GM21515 (cell line): Measurements from ENCODE around the gene PLGLB1.
"Not testable (repeated sequence)": the region's sequence is repeated elsewhere in the genome, so short reads cannot be mapped to it uniquely, and the experiment has no call there.

Source experiments
- ATAC-seq: cut with Tn5 transposase; IDR thresholded peaks from one replicate; pipeline ENCODE4 v1.9.1; 2021; ENCODE audit not compliant: unreplicated experiment

Gene PLGLB1

DNA sequence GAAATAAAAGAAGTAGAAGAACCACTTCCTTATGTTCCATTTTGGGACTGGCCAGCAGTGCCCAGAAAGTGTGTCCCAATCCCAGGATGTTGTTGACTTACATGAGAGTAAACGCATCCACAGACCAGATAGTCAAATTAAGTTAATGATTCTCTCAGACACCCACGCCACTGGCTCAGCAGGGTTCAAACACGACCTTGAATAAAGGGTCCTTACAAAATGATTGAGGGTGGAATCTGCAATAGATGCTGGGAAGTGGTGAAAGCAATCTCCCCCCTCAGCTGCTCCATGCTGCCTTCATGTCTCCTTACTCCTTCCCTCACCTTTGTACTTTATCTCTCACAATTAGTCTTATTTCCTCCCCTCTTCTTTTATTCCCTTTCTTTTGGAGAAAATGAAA, at the start of gene PLGLB1:
Gene PLGLB1, minus strand, starts transcription at position 101 of the 400 bp plus-strand sequence. Its CDS starts 61 bp downstream, at position 40.
- not testable (repeated sequence) for ATAC-seq

DNA sequence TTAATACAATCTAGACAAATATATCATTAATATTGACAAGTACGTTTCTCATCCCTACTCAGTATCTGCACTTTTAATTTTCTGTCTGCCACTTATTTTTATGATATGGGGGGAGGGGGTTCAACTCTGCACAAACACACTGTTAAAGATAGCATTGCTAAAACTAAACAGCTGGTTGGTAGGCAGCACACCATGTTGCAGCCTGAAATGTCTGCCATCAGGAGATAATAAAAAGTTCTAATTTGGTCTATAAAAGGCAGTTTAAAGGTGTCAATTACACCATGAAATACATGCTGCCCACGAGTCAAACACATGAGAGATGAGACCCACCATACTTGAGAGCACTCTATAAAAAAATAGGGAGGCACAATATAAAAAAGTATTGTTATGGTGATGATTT, 42.7 kb upstream of the PLGLB1 start:
- not testable (repeated sequence) for ATAC-seq

DNA sequence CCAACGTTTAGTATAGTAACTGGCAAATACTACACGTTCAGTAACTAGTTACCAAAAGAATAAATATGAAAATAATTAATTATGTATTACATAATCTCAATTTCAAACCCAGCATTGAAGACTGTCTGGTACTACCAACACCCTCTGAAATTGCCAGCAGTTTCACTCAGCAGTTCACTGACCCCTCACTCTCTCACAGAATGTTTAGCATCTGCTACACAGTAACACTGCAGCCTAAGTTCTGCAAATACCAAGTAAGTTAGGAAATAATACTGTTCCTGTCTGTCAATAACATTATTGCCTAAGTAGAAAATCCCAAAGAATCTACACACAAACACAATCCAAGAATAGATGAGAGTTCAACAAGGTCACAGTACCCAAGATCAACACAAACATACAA, 41.8 kb upstream of the PLGLB1 start:
- ATAC-seq = not testable (repeated sequence)

DNA sequence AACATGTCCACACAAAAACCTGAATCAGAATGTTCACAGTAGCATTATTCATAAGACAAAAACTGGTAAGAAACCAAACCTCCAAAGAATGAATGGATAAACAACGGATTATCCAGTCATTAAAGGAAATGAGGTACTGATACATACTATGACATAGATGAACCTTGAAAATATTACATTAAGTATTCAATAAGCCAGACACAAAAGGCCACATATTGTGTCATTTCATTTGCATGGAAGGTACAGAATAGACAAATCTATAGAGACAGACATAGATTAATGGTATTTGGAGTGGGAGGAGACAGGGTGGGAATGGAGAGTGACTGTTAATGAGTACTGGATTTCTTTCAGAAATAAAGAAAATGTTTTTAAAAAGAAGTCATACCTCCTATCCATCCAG, 39.9 kb upstream of the PLGLB1 start:
- not testable (repeated sequence) for ATAC-seq

DNA sequence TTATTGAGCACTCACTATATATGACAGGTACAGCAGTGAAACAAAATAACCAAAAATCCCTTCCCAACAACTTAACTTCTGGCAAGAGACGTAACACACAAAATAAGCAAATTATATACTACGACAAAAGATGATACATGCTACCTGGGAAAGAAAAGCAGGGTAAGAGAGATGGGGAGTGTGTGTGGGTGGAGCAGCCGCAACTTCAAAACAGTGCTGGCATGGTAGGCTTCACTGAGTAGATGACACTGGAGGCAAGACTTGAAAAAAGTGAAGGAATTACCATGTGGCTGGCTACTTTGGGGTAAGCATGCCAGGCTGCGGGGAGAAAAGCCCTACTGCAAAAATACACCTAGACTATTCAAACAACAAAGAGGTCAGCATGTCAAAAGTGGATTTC, 36.0 kb upstream of the PLGLB1 start:
- ATAC-seq = not testable (repeated sequence)

DNA sequence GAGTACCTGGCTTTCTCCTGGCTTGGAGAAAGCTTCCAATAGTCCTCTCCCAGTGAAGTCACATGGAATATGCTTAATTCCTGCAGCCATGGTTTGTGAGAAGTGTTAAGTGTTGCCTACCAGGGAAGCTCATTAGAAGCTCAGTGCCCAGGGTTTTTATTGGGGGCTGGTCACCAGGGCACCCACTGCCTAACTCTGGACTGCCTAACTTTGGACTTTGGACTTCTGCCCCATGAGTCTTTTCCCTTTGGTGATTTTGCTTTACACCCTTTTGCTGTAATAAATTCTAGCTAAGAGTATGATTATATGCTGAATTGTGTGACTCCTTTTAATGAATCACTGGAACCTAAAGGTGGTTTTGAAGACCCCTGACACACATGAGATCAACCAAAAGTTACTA, 35.2 kb upstream of the PLGLB1 start:
- not testable (repeated sequence) for ATAC-seq

DNA sequence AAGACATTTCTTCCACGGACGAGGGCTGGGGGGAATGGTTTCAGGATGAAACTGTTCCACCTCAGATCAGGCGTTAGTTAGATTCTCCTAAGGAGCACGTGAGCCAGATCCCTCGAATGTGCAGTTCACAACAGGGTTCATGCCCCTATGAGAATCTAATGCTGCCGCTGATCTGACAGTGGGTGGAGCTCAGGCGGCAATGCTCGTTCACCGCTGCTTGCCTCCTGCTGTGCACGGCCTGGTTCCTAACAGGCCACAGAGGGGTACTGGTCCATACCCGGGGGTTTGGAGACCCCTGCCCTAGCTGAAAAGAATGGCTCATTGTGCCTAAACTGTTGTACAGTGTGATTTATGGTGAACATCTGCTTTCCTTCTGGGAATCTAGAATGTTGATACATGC, 34.8 kb upstream of the PLGLB1 start:
- ATAC-seq = not testable (repeated sequence)

DNA sequence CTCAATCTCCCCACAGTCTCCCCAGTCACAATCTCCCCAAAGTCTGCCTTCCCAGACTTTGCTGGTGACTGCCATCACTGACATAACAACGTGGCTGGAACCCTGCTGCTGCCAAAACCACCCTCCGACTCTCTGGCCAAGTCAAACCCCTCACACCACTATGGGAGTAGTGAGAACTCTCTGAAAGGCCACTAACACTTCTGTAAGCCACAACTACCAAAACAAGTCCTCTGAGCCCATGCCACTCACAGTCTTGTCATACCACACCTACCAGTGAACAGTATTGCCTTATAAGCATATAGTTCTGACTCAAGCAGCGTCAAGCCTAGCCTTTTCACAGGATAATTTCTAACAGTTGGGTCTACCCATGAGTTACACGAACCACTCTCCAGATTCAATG, 32.7 kb upstream of the PLGLB1 start:
- ATAC-seq = not testable (repeated sequence)

DNA sequence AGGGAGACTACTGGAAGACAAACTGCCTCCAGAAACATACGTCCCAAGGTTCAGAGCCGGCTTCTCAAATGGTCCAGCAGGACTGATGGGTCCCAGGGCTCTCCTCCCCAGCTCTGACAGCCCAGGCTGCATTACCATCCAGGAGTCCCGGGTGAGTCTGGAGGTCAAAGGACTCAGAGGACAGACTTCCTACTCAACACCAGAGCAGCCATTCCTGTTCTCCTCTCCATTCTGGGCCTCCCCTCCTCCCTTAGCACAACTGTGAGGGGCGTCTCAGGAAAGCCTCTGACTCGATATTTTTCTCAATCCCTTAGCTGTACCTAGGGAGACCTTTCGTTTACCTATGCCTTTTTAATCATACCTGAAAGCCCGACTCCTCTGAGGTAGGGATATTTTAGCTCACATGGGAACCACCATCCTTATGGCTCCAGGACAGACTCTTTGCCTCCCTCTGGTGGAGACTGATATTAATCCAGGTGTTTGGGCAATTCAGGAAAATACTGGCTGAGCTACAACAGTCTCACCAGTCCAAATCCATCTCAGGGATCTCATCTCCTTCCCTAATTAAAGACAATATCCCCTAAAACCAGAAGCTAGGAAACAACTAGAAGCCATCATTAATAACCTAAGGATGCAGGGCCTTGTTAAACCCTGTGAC, 19.8 kb upstream of the PLGLB1 start:
- ATAC-seq = peak; percentile 49

DNA sequence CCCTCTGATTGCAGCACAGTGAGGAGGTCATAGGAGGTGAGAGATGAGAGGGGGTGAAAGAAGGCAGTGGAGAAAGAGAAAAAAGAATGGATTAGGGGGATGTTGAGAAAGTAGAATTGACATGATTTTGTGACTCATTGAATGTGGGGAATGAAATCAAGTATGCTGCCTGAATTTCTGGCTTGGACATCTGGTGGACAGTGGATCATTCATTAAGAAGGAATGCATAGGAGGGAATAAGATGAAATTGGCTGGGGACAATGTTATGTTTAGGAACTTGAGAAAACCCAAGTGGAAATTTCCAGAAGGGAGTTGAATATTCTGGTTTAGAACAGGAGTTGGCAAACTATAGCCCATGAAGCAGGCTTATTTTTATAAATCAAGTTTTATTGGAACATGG, 7.0 kb upstream of the PLGLB1 start:
- not testable (repeated sequence) for ATAC-seq

DNA sequence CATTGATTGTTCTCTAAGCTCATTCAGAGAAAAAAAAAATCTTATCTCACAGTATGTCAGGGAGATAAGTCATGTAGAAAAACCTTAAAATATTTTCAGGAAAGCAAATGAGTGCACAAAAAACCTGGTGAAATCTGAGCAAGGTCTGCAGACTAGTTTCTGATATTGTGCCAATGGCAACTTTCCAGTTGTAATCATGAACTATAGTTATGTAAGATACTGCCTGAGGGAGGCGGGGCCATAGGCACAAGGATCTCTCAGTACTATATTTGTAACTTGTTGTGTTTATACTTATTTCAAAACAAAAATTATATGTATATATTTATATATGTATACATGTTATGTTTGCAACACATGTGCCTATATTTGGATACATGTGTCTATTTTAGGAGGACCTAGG, 5.2 kb upstream of the PLGLB1 start:
- not testable (repeated sequence) for ATAC-seq

DNA sequence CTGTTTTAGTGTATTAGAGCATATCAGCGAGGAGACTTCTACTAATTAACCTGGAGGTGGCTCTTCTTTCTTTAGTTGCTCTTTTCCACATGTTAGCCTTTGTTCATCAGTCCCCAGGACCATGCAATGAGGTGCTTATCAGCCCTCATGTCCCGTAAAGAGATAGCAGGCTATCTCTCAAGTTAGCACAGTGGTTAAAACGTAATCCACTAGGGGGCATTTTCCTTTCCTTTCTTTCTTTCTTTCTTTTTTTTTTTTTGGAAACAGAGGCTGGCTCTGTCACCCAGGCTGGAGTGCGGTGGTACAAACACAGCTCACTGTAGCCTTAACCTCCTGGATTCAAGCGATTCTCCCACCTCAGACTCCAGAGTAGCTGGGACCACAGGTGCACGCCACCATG, 4.3 kb upstream of the PLGLB1 start:
- ATAC-seq = not testable (repeated sequence)

DNA sequence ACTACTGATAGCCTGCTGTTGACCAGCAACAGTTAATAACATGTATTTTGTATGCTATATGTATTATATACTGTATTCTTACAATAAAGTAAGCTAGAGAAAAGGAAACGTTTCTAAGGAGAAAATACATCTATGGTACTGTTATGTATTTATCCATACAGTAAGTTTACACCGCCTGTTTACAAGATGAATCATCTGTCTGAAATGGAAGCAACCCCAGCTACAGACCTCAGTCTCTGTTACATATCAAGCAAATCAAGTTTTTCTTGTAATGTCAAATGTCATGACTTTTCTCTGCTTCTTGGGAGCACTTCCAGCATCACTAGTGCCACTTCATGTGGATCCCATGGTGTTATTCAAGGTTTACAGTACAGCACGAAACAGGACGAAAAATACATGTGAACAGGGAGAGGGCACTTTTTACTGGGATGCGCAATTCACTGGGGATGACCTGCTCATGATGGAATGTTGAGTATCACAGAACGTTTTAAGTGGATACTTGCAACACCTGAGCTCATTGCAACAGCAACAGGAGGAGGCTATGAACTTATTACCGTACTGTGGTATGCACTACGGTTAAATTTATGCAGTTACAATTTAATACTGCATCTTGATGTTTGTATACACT, 2.5 kb upstream of the PLGLB1 start:
- not testable (repeated sequence) for ATAC-seq

DNA sequence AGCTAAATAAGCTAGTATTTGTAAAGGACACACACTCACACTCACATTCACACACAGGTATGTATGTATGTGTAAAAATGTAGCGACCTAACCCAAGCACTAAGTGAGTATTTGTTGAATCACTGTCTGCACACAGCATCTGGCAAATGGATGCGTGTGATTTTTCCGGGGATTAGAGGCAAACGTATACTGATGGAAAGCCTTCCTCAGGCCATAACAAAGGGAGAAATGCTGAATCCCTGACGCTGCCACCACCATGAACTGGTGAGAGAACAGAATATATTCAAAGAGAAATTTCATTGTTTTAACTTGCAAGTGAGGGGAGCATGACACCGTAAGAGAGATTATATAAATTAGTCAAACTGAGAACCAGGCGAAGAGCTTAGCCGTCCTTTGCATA, 601 bp downstream of the PLGLB1 start:
- not testable (repeated sequence) for ATAC-seq

DNA sequence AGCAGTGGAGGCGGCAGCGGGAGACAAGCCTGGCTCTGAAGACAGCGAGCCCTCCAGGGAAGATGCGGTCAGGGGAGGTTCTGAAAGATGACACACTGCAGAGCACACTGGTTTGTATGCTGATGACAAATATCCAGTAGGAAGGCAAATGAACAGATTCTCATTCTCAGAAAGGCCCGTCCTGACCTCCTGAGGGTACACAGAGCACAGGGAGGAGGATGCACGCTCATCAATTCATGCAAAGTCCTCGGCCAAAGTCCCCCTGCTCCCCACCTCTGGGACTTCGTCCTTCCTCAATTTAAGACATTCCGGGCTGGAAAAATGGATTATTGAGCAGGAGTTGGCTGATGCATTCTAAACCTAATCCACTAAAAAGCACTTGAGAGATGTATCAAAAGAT, 2.6 kb downstream of the PLGLB1 start:
- not testable (repeated sequence) for ATAC-seq

DNA sequence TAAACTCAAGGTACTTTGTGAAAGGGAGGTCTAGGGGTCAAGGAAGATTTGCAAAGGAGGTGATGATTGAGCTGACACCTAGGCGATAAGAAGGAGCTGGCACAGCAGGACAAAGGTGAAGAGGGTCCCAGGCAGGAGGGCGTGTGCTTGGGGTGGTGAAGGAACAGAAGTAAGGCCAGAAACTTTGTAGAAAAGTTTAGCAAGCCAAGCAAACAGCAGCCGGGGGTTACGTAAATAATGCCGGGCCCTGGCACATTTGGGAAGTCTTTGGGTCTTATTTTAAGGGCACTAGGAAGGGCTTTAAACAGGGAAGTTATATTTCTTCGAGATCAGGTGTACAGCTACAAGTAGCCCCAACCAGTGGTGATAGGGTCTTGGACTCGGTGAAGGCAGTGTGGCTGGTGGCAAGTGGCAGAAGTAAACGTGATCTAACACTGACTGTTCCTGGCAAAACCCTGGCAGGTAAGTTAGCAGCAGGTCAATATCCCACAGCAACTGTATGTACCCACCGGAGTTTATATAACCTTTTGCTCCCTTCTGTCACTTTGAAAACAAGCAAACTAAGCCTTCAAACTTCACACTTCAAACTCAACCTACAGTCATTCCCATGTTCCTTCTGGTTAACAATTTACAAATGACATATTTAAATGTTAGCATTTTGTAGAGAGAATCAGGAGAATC, 7.0 kb downstream of the PLGLB1 start:
- not testable (repeated sequence) for ATAC-seq

DNA sequence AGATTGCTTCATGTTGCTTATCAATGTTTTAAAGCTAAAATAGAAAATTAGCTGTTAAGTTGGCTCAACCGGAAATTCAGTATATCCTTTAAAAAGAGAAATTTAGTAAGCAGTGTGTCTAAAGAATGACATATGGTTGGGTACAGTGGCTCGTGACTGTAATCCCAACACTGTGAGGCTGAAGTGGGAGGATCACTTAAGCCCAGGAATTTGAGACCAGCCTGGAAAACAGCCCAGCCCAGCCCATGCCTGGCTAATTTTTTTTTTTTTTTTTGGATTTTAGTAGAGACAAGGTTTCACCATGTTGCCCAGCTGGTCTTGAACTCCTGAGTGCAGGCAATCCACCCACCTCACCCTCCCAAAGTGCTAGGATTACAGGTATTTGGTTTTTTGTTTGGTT, 17.2 kb downstream of the PLGLB1 start:
- not testable (repeated sequence) for ATAC-seq
